NCI-H2196 (cell line): Measurements from ENCODE around the gene RGS3.
A peak's percentile ranks its signal among the peaks of the same experiment; 100 is the strongest.

ENCODE experiments used
- DNase-seq: peaks from one replicate; lab custom pipeline; 2025; ENCODE audit not compliant: unreplicated experiment; lab: John Stamatoyannopoulos, UW

The RGS3 gene

GRCh38 chr9:113568571-113569321 lies 105.2 kb downstream of the RGS3 start:
- peak; percentile 75 for DNase-seq

GRCh38 chr9:113569472-113570060 lies 106.0 kb downstream of the RGS3 start:
- DNase-seq, result no peak

- DNase-seq, result no peak
Measured at GRCh38 chr9:113570106-113570505, 106.6 kb downstream of the RGS3 start.

GRCh38 chr9:113570749-113571711 lies 107.5 kb downstream of the RGS3 start:
- no peak for DNase-seq

GRCh38 chr9:113572076-113572861 lies 108.7 kb downstream of the RGS3 start:
- DNase-seq, result no peak

GRCh38 chr9:113573046-113573958 lies 109.8 kb downstream of the RGS3 start:
- no peak for DNase-seq

- no peak for DNase-seq
Measured at GRCh38 chr9:113573959-113574352, 110.4 kb downstream of the RGS3 start.

- no peak for DNase-seq
Measured at GRCh38 chr9:113574441-113575262, 111.1 kb downstream of the RGS3 start.

- DNase-seq, result no peak
Measured at GRCh38 chr9:113577525-113578261, 114.2 kb downstream of the RGS3 start.

- DNase-seq, result no peak
Measured at GRCh38 chr9:113578279-113578865, 114.8 kb downstream of the RGS3 start.

- peak; percentile 69 for DNase-seq
Measured at GRCh38 chr9:113578882-113579282, 115.4 kb downstream of the RGS3 start.

GRCh38 chr9:113579283-113580040 lies 115.9 kb downstream of the RGS3 start:
- no peak for DNase-seq

GRCh38 chr9:113580041-113580953 lies 116.8 kb downstream of the RGS3 start:
- peak; percentile 64 for DNase-seq

- DNase-seq, result no peak
Measured at GRCh38 chr9:113580954-113581311, 117.4 kb downstream of the RGS3 start.

GRCh38 chr9:113581865-113582697 lies 118.6 kb downstream of the RGS3 start:
- peak; percentile 19 for DNase-seq
